GM21528 (cell line): ENCODE results near the gene CSRNP3.

Experiments used
- ATAC-seq: cut with Tn5 transposase; IDR thresholded peaks from one replicate; pipeline ENCODE4 v1.9.1; 2021; ENCODE audit warnings: mild to moderate bottlenecking, moderate library complexity; ENCODE audit not compliant: unreplicated experiment, low FRiP score

Gene CSRNP3

DNA sequence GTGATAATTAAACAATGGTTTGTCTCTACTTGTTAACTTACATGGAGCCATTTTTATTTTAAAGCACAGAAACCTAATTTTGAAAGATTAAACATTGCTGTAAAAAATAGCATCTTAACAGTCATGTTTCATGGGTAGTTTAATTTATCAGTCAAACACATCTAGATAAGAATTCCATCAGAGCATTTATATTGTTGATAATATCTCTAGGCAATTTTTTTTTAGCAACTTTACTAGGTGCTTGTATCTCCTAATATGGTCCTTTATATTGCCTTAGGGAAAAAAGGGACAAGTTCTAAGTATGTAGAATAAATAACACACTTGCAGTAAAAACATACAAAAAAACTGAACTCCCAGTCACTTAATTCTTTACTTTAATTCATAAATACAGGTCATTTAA is 863 bp downstream of the CSRNP3 start:
- no peak for ATAC-seq

DNA sequence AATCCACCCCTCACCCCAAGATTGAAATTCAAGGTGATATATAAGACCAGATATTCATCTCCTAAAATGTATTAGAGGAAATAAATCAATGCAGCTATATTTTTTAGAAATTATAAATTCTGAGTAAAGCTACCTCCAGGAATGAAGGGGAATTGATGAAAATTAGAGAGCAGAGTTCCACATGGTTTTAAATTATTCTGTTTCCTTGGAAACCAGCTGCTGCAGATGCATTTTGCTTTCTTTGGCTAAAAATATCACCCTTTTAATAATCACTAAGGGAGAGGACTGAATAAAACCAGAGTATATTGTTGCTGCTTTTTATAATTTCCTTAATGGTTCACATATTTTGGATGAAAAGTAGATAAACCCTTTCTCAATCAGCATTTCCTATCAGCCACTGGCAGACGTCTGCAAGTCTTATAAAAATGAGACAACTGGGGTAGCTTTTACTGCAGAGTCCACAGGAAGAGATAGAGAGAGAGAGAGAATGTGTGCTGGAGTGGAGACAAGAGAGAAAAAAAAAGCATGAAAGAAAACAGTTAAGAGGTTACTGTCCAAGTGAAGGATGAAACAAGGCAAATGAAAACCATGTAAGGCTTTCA is 2.0 kb downstream of the CSRNP3 start:
- no peak for ATAC-seq

DNA sequence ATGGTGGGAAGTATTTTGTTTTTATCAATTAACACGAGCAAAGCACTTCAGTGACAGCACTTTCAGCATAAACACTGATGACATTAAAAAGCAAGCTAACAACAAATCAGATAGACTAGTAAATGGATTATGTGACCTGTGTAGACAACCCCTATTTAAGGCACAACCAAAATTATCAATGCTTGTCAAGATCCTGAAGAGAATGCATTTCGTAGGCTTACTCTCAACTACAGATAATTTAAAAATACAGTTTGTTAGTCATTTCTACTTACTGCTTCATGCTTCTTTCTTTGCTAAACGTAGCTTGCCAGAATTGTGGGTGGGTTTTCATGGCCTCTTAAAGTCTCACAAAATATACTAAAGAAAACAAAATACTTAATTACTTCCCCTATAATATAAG is 3.4 kb downstream of the CSRNP3 start:
- ATAC-seq = no peak

DNA sequence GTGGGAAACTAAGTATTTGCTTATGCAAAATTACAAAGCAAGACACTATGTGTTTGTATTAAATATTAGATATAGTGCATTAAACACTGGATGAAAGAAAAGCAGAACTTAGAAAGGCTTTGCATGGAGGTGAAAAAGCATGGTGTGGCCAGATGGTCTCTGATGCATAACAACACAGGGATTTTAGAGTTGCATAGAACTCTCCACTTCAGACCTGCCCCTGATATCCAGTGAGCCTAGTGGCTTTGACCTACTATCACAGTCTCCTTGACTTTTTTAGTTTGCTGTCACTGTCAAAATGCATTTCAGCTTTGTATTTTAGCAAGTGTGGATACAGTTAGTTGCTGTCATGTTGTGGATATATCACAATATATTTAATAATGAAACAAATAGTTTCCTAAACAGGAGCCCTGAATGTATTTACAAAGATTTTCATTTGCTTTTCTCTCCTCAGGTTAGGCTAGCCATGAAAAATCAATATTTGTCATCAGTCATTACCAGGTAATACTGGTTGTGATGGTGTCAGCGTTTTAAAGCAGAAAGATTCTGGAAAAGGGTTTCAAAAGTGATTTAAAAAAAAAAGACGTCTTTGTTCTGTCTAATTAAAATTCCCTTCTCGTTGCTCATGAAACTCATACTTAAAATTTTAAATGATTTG is 5.2 kb downstream of the CSRNP3 start:
- ATAC-seq = no peak

DNA sequence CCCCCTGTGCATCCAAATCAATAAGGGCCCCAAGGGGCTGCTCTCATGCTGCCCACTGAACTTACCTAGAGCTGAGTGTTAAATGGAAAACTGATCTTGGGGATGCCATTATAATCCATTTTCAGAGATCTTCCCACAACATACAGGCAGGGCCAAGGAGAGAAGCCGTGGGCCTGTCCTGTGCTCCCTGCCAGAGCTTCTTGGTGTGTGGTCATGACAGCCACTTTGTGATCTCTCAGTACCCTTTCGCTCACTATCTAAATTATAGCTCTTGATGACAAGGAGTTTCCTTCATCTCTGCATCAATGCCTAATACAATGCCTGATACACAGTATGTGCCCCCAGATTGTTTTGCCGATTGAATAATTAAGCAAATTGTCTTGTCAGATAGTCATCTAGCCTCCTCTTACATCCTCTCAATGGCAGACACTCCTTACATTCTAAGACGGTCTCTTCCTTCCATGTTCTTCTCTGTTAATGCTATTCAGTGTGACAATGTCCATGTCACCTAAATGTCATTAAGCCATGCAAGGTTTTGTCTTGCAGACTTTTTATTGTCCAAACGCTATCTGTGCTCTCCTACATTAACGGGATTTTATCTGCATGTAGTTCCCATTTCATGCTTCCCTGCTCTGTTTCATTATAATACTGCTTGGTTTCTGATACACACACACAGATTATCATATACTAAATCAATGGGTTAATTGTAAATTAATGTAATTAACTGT is 5.9 kb downstream of the CSRNP3 start:
- no peak for ATAC-seq

DNA sequence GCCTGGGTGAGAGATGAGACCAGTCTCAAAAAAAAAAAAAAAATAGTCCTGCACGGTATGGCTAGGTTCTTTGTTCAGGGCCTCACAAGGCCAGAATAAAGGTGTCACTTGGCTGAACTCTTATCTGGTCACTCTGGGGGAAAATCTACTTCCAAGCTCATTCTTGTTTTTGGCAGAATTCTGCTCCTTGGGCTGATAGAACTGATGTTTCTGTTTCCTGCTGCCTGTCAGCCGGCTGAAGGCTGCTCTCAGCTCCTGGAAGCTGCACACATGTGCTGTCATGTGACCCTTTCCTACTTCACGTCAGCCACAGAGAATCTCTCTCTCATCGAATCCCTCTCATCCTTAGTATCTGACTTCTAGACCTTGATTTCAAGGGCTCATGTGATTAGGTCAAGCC is 10.4 kb downstream of the CSRNP3 start:
- no peak for ATAC-seq

DNA sequence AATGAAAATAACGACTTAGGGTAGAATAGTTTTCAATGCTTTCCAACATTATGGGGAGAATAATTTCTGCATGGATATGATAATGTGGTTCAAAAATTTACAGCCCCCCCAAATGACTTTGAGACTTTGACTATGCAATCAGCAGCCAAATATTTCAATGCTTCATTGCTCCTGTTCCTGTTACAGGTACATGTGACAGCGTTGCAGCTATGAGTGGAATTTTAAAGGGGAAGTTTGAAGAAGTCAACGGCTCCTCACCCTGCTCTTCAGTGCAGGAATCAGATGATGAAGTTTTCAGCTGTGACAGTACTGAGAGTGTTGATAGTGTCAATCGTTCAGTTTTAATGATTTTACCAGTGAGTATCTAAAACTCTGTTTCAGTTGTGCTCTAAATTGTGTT is 25.1 kb downstream of the CSRNP3 start:
- ATAC-seq = no peak

DNA sequence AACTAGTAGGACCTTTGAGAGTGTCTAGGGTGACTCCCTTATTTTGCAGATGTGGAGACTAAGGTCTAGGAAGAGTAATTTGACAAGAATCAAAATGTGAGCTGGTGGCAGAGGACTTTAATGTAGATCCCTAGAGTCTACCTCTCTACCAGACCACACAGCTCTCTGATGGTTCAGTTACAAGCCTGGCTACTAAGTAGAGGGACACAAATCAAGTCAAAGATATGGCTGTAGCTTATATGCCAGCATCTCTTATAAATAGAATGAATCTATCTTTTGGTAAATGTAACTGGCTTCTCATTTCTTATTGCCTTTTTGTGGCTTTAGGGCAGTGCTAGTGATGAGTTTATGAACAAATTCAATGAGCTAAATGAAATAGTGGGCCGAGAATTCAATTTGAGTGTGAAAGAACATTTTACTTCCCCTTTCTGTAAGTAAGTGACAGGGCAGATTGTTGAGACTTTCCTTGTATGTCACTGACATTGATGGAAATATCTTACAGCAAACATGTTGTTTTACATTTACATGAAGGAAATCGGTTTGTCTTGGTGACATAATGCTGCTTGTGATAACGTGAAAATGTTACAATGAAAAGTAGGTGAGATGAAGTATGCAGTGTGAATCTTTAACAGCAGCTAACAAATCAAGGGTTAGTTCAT is 28.3 kb downstream of the CSRNP3 start:
- no peak for ATAC-seq

DNA sequence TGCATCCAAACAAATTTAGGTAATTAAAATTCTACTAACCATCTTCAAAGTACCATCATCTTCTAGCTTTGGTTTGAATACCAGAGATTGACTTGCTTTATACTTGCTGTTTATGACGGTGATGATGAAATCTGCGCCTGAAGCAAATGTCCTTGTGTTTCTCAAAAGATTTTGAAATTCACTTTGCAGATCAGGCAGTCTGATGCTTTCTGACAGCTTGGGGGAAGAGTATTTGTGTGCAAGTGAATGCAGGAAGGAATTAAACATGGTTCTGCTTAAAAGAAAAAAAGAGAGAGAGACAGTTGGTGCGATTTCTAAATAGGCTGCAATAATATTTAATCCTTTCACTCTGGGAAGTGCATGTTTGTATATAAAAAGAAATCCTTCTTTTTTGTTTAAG is 29.6 kb downstream of the CSRNP3 start:
- no peak for ATAC-seq

DNA sequence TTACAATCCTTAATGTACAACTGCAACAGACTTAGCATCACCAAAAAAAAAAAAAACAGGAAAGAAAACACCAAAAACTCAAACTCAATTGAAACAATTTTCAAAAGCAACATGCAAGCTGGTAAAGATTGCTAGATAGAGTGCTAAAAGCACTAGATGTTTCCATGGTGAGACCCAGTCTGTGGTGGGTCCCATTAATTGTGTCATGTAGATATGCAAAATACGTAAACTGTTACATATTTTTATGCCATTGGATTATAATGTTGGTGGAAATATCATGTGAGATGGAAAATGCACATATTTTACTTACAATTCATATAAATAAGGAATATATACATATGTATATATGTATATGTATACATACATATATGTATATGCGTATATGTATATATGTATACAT is 30.5 kb downstream of the CSRNP3 start:
- ATAC-seq = no peak

DNA sequence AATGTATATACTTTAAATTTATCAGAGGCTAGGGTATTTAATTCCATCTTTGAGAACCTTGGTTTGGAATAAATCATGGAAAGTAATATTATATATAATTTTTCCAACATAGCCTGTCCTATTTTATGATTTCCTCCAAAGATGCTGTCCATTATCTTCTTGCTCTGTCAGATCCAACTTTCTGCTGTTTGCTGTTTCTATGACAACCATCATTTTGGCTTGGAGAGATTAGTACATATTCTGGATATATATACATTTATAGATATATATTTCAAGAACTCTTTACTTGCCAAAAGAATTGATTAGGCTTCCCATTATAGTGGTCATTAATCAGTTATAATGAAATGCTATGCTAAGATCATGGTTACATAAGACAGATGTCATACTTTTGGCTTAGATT is 31.3 kb downstream of the CSRNP3 start:
- ATAC-seq = no peak

DNA sequence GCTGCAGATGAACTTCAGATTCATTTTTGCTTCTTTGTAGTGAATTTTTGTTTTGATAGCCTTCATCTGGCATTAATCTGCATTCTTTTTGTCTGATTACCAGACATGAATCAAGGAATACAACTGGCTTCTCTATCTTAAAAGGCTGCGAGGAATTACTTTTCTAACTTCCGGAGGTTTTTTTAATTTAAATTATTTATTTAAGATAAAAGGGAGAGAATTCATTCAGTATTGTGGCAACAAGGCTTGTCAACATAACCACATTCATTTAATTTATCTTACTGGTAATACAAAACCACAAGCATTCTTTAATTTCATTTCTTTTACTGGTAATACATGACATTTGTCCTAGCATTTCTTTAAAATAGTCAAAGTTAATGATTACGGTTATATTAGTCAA is 36.0 kb downstream of the CSRNP3 start:
- no peak for ATAC-seq

DNA sequence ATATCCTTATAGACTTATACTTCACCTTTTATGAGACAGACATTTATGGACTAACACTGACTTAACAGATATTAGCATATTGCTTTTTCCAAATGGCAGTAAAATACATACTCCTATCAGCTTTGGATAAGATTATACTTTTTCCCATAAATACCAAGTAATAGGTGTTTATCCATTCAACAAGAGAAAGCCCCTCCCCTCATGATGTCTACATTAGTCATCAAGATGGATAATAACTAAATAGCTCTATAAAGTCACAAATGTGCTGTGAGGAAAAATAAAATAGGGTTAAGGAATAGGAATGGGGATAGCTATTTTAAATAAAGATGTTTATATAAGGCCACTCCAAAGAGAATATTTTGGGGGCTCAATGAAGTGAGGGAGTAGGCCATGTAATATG is 39.4 kb downstream of the CSRNP3 start:
- no peak for ATAC-seq

DNA sequence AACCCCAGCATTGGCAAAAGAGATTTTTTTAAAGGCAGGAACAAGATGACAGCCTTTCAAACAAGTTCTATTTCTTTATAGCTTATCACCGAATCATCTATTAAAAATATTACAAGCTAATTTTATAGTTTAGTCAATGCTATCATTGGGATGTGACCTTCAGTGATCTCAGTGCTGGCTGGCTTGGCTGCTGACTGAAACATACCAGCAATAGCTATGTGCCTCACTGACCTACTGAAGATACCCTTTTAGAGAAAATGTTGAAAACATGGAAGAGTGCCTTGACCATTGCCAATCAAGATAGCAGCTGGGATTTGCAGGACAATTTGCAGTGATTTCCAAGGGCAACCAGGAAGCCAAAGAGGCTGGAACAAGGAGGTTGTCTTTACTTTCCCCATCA is 44.0 kb downstream of the CSRNP3 start:
- ATAC-seq = no peak

DNA sequence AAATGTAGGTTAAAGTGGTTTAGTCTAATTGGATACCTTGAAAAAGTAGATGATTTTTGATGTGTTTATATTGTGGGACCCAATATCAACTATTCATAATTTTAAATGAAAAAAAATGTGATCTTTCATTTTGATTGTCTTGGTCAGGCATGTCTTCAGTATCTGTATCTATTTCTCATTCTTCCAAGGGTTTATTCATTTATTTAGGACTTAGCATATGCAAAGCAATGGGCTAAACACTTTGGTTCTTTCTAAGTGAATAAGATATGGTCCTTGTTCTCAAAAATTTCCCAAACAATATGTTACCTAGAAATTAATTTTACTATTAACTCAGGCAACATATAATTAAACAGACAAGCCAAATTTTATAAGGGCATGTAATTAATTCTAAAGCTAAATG is 49.1 kb downstream of the CSRNP3 start:
- no peak for ATAC-seq

DNA sequence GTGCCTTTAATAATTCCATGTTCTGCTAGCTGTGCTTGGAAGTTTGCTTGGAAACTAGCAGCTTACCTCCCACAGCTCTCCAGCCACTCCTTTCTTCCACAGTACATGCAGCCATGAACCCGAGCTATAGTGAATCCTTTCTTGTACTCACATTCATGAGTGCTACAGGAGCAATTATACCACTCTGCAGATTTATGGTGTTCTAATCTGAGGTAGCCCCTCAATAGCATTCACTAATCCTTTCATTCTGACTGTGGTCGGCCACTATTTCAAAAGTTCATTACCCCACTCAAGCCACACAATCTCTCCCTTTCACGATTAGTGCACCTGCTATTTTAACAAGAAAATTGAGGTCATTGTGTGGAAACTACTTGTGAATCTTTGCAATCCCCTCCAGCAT is 53.2 kb downstream of the CSRNP3 start:
- ATAC-seq = no peak

DNA sequence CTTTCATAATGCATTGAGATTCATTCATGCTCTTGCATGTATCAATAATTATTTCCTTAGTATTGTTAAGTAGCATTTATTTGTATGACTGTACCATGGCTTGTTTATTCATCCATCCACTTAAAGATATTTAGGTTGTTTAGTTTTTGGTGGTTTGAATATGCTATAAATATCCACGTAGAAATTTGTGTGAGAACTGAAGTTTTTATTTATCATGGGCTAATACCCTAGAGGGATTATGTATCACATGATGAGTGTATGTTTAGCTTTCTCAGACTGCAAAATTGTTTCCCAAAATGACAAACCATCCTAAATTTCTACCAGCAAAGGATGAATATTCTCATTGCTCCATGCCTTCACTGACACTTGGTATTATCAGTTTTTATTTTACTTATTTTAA is 55.2 kb downstream of the CSRNP3 start:
- ATAC-seq = no peak

DNA sequence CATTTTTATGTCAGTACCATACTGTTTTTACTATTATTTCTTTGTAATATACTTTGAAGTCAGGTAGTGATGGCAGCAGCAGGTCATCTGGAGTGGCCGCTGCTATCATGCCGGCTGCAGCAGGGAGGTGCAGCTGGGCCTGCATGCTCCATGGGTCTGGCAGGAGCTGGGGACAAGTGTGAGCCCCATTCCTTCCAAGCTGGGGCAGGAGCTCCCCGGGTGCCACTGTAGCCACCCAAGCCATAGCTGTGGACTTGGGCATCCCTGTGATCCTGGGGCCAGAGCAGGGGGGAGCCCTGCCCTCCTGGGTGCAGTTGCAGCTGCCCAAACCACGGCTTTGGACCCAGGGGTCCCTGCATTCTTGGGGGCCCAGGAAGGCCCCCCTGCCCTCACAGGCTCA is 59.2 kb downstream of the CSRNP3 start:
- no peak for ATAC-seq

DNA sequence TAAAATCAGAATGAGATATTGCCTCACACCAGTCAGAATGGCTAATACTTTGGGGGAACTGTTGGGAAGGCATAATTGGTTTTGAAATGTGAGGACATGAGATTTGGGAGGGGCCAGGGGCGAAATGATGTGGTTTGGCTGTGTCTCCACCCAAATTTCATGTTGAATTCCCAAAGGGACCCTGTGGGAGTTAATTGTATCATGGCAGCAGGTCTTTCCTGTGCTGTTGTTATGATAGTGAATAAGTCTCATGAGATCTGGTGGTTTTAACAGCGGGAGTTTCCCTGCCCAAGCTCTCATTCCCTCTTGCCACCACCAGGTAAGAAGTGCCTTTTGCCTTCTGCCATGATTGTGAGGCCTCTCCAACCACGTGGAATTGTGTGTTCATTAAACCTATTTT is 59.6 kb downstream of the CSRNP3 start:
- ATAC-seq = no peak

DNA sequence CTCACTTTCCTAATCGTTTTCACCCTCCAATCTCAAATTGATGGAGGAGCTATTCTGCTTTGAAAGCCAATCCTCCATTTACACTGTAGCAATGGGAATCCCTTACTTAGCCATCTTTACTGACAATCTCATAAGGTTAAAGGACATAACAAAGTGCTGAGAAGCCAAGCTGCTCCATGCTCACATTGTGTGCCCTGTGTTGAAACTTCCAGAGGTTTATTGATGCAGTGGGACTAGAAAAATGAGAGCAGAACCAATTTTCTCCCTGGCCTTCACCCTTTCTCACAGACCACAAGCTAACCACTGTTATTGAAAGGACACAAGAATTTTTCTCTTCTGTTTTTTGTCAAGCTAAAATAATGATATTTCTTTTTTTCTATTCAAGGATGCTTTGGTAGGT is 63.8 kb downstream of the CSRNP3 start:
- ATAC-seq = no peak

DNA sequence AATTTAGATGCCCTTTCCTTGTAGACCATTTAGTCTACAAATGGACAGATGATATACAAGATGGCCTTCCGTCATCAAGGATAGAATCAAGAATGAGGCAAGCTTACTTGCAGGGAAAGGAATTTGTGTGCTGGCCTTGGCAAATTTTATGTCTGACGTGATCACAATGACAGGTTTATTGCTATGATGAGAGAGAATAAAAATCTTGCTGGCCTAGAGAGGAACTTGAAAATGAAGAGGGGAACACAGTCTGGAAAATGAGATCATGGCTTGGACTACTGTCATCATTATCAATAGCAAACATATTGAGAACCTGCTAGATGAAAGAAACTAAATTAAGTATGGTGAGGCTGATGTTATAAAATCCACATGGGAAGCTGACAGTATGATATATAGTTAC is 66.0 kb downstream of the CSRNP3 start:
- ATAC-seq = no peak
